ENCODE data around the gene BSN. TPM values are rescaled to one million over a fixed set of nuclear protein-coding genes. Genes with fewer than 3 reads are reported as not detected.

The BSN gene
- total RNA-seq, 2 donors from 2014 or later, result 0.17 to 0.21 TPM

GRCh38 chr3:49667701-49668413 is 113.6 kb downstream of the BSN start:
- no peaks in the 10 kb centered on the region for H3K9me3 ChIP-seq
- intact Hi-C loops (cut with DNase I), result no loop called here

GRCh38 chr3:49668414-49668797 is 114.1 kb downstream of the BSN start:
- H3K4me1 ChIP-seq, result no peaks in the 10 kb centered on the region
- H3K27me3 ChIP-seq, result no peaks in the 10 kb centered on the region
- no peaks in the 10 kb centered on the region for H3K9me3 ChIP-seq
- H3K4me3 ChIP-seq, result no peak overlapping the region
- intact Hi-C loops (cut with DNase I), result no loop called here
- H3K36me3 ChIP-seq, result no peaks in the 10 kb centered on the region
- no peak overlapping the region for H3K9ac ChIP-seq (ENCODE audit: low read depth in 2 of 2, low read length in 2 of 2)
- TF ChIP-seq CTCF (IDR thresholded peaks at IDR 0.05), result no peak
- no peak for DNase-seq
- no peak overlapping the region for H3K27ac ChIP-seq

More at GRCh38 chr3:49667701-49668413, 113.6 kb downstream of the BSN start:
- no peak for DNase-seq
- Histone ChIP-seq H3K27me3 (no peaks in the 10 kb centered on the region), H3K27ac (no peak overlapping the region), H3K36me3 (no peaks in the 10 kb centered on the region), H3K9ac (ENCODE audit: low read depth in 2 of 2, low read length in 2 of 2) (no peak overlapping the region), H3K4me3 (no peak overlapping the region), H3K4me1 (no peaks in the 10 kb centered on the region)
- no peak for TF ChIP-seq CTCF (IDR thresholded peaks at IDR 0.05)

- Histone ChIP-seq H3K4me3 (no peak overlapping the region), H3K27me3 (no peaks in the 10 kb centered on the region), H3K9me3 (no peaks in the 10 kb centered on the region), H3K27ac (no peak overlapping the region), H3K4me1 (no peaks in the 10 kb centered on the region), H3K9ac (ENCODE audit: low read depth in 2 of 2, low read length in 2 of 2) (no peak overlapping the region), H3K36me3 (no peaks in the 10 kb centered on the region)
- no peak for TF ChIP-seq CTCF (IDR thresholded peaks at IDR 0.05)
- DNase-seq, result no peak
- intact Hi-C loops (cut with DNase I), result no loop called here
These were observed 114.6 kb downstream of the BSN start for GRCh38 chr3:49668861-49669260.

- intact Hi-C loops (cut with DNase I), result no loop called here
- no peak overlapping the region for H3K9ac ChIP-seq (ENCODE audit: low read depth in 2 of 2, low read length in 2 of 2)
- no peaks in the 10 kb centered on the region for H3K4me1 ChIP-seq
- no peak for DNase-seq
- H3K27me3 ChIP-seq, result no peaks in the 10 kb centered on the region
- no peaks in the 10 kb centered on the region for H3K36me3 ChIP-seq
- H3K27ac ChIP-seq, result no peak overlapping the region
- H3K4me3 ChIP-seq, result no peak overlapping the region
- no peaks in the 10 kb centered on the region for H3K9me3 ChIP-seq
- TF ChIP-seq CTCF (IDR thresholded peaks at IDR 0.05), result no peak
These were observed 115.1 kb downstream of the BSN start for GRCh38 chr3:49669352-49669751.

- intact Hi-C loops (cut with DNase I), result loop anchor here (2.0 kb wide), 1 partner anchor 132 kb away; no protein-coding TSS in a partner anchor
- H3K36me3 ChIP-seq, result no peaks in the 10 kb centered on the region
- no peak overlapping the region for H3K27ac ChIP-seq
- no peaks in the 10 kb centered on the region for H3K9me3 ChIP-seq
- no peak overlapping the region for H3K4me3 ChIP-seq
- no peak overlapping the region for H3K9ac ChIP-seq (ENCODE audit: low read depth in 2 of 2, low read length in 2 of 2)
- no peaks in the 10 kb centered on the region for H3K4me1 ChIP-seq
- no peak for TF ChIP-seq CTCF (IDR thresholded peaks at IDR 0.05)
- no peak for DNase-seq
- no peaks in the 10 kb centered on the region for H3K27me3 ChIP-seq
These were observed 116.6 kb downstream of the BSN start for GRCh38 chr3:49670940-49671290.

Measured in colonic mucosa (tissue), 4 donors.